Measurements from ENCODE around the gene ATP2B2. TPM values are rescaled to one million over a fixed set of nuclear protein-coding genes. Genes with fewer than 3 reads are reported as not detected.

ATP2B2 gene
- total RNA-seq, 1 donor from 2014 or later: 0.24 TPM

GRCh38 chr3:10469441-10470119 is 35.8 kb downstream of the ATP2B2 start:
- ATAC-seq: no peak

DNA sequence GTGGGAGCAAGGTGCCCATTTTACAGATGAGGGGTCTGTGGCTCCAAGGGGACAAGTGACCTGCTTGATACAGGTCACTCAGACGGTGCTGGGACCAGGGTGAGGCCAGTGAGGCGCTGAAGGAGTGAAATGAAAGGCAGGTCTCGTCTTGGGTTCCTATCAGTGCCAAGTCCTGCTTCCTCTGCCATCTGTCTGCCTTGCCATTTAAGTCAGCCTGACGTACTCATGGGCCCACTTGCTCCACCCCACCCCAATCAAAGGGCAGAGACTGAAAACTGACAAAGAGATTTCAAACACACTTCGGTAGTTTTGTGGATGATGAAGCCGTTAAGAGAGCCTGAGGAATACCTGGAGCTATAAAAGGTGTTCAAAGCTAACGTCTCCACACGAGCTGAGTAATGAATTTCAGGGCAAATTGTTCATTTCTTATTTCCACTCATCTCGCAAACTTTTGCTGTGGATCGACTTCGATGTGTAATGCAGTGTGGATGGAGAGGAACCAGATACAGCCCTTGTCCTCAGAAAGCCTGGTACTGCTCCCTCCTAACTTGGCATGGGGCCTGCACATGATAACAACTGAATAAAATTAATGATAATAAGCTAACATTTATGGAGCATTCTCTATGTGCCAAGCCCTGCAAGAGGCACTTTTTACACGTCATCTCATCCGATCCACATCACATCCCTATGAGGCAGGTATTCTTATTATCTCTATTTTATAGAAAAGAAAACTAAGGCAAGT is 36.6 kb downstream of the ATP2B2 start:
- no peak for ATAC-seq

DNA sequence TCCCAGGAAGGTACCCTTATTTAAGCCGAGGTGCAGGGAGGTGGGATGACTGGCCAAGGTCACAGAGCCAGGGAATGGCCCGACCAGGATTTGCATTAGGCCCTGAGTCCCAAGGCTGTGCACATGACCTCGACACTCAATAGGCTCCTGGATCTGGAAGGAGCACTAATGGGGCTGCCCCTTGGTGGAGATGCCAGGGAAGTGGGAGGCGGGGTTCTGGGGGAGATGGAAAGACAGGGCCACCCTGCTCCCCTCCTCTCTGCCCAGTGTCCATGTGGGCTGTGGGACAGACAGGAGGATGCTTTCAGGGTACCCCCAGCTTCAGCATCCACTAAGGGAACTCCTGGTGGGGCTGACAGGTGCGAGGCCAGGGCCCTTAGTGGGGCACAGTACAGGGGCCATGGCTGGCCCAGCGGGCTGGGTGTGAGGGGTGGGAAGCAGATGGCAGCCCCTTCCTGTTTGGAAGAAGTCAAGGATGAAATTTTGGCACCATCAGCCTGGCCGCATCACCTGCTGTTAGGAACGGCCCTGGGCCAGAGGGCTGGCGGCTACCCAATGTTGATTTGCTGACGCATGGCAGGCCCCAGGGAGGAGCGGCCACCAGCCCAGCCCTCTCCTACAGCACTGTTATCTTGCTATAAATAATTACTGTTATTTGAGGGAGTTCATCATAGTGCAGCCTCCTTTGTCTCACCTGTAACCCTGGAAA is 37.3 kb downstream of the ATP2B2 start:
- ATAC-seq: no peak

GRCh38 chr3:10467204-10467603 is 38.2 kb downstream of the ATP2B2 start:
- no peak for ATAC-seq

DNA sequence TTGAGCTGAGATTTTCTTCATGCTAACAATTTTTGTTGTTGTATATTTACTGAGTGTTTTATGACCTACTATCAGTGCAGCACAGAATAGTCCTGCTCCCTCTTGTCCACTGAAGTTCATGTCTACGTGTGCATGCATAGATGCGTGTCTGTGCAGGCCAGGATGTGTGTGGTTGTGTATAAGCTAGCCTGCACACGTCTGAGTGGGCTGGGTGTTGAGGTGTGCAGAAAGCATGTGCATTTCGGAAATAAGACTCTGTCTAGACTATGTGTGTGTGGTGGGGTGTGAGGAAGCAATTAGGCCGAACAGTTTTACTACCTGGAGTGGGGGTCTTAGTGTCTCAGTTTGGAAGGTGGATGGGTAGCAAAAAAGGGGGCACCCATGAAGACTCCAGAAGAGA is 39.2 kb downstream of the ATP2B2 start:
- no peak for ATAC-seq

DNA sequence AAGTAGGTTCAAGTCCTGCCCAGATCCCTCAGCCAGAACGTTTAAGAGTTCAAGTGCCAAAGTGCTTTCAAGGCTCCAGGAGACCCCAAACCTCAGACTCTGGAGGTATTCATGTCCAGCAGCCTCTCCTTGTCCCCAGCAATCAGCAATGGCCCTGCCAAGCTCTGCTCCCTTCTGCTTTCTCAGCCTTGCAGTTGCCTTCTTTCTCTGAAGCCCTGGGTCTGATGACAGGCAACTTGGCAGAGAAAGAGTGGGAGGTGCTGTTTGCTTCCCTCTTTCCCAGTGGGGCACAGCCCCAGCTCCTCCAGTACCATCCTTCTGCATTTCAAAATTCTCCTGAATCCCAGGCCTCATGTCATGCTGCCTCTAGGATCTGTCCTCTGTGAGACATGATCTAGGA is 40.2 kb downstream of the ATP2B2 start:
- ATAC-seq: no peak

DNA sequence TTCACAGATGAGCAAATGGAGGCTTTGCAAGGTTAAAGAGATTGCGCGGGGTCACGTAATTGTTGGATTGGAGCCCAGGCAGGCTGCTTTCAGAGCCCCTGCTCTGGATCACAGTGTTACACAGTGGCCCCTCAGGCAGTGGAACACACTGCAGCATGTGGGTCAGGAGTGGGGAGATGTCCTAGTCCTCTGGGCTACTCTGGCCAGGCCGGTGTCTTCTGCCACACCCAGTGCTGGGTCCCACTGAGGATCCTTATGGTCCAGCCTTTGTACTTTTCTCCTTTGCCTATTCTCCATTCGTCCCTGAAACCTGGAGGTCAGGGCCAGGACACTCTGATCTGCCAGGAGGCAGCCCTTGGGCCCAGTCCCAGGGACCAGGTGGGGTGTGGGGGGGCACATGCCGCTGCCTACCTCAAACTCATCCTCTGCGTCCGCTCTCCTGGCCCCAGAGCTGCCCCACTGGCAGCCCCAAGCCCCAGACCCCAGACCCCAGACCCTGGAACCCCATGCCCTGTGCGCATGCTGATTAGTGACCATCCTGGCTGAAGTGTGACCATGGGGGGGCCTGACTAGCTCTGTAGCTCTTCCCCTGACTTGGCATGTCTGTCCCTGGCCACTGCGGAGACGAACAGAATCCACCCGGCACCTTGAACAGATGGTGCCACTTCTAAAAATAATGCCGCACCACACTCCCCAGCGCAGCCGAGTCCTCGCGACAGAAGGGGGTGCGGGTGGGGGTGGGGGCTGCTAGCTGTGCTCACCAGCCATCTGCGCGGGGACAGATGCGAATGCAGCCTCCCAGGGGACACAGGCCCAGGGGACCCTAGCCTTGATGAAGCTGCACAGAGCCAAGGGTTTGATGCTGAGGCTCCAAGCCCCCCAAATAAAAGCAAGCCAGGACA is 41.6 kb downstream of the ATP2B2 start:
- no peak for ATAC-seq

DNA sequence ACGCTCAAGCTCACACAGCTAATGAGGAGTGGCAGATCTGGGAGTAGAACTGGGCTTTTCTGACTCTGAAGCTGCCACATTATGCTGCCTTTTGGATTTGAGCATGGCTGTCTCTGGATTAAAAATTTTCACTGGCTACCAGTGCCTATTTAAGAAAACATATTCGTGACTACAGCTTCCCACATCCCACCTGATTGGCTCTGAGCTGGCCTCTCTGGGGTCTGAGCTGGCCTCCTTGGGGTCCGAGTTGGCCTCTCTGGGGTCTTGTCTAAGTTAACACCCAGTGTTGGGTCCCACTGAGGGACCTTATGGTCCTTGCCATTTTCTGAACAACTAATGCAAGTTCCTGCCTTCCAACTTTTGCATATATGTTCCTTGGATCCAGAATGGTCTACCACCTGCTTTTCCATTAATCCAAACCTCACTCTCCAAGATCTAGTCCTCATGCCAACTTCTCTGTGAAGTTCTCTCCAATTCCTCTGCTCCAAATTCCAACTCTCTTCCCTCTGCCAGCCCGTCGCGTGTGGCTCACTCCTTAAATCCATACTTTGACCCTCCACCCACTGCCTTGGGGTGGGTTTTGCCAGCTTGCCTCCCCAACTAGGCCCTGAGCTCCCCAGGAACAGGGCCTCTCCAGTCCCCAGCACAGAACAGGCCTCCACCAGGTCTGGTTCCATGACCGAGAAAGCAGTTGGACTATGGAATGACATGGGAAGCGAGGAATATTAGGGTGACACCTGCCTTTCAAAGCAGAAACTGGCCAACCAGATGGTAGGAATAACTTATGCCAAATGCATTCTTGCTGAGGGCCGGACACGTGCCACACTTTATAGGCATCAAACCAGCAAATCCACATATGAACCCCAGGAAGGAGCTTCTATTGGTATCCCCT is 42.5 kb downstream of the ATP2B2 start:
- no peak for ATAC-seq

- ATAC-seq: no peak
Measured at GRCh38 chr3:10460951-10461545, 44.3 kb downstream of the ATP2B2 start.

GRCh38 chr3:10459954-10460754 is 45.2 kb downstream of the ATP2B2 start:
- ATAC-seq: peak; percentile 80

DNA sequence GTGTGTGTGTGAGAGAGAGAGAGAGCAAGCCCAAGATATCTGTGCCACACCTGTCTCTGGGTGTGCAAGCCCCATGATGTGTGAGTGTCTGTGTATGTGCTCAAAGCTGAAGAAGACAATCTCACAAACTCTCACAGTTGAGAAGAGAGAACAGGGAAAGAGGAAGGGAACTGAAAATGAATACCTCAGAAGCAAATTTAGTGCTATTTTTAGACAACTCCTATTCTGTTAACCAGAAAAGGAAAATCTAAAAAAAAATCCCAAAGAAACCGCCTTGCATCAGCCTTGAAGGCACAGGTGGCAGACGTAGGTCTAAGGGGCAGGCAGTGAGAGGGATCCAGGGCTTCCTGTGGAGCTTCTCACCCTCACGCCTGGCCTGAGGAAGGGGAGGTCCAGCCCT is 47.8 kb downstream of the ATP2B2 start:
- ATAC-seq: no peak

- ATAC-seq: no peak
Measured at GRCh38 chr3:10456981-10457380, 48.4 kb downstream of the ATP2B2 start.

- no peak for ATAC-seq
Measured at GRCh38 chr3:10455545-10455914, 49.9 kb downstream of the ATP2B2 start.

GRCh38 chr3:10454907-10455544 is 50.4 kb downstream of the ATP2B2 start:
- ATAC-seq: no peak

- ATAC-seq: no peak
Measured at GRCh38 chr3:10453431-10454163, 51.8 kb downstream of the ATP2B2 start.

DNA sequence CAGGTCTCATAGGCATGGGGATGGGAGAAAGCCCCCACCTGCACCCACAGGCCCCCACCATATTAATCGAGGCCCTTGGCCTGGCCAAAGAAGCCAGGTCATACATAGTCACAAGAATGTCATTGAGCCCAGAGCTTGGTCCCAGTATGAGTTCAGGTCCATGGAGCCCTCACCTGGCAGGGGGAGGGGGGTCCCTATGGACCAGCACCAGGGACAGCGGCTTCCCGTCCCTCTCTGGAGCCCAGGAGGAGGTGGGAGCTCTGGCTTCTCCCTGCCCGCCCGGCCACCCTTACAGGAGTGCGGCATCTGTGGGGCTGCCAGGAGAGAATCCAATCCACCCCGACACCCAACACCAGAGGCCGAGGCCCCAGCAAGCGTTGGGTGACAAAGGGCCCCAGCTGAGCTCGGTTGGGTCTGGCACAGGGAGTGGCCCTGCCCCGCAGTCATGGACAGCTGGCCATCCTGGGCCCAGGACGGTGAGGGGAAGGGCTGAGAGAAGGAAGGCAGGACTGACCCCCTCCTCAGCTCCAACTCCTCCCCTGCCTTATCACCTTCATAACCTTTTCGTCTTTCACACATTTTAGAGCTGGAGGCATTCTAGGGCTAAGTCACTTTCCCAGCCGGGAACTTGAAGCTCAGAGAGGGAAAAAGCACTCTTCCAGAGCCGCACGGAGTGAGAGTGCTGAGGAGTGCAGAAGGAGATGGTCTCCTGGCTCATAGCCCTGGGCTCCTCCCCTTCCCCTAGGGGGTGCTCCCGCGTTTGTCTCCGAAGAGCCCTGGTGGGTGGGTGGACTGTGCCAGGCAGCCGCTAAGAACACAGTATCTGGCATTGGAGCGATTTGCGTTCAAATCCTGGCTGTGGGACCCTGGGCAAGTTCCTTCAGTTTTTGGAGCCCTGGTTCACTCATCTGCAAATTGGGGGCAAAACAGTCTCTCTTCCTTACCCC is 54.6 kb downstream of the ATP2B2 start:
- ATAC-seq: no peak

- no peak for ATAC-seq
Measured at GRCh38 chr3:10449436-10449835, 56.0 kb downstream of the ATP2B2 start.

DNA sequence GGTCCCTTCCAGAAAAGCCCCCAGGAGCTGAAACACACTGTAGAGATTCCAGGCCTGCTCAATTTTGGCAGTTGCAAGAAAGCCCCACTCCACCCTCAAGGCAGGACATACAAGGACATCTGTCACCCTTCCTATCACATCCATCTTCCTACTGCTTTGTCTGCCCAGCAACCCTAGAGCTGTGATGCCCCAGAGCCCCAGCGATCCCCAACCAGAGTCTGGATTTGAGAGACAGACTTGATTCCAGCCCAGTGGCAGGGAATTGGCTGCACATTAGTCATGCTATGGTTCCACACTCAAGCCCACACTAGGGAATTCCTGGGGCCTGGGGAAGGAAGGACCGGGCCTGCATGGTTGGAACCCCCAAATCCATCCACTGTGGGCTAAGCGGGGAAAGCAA is 56.8 kb downstream of the ATP2B2 start:
- no peak for ATAC-seq

Measured in esophagus mucosa (tissue), 1 donor.